Stomach (tissue), 4 donors: ENCODE results near the gene ASB9.
"Not testable (repeated sequence)": the region's sequence is repeated elsewhere in the genome, so short reads cannot be mapped to it uniquely, and the experiment has no call there.

Experiments used
- POLR2A ChIP-seq, 4 donors: fragments of 450-650 bp; IDR thresholded peaks; one replicate each; pipeline ENCODE4 v1.6.1; 2016; ENCODE audit warnings: antibody characterized with exemption in 4 of 4, control low read depth in 2 of 4, mild to moderate bottlenecking in 1 of 4, moderate library complexity in 1 of 4
- POLR2AphosphoS5 ChIP-seq, 3 donors: sonication (generic); formaldehyde crosslinking; IDR thresholded peaks; one replicate each; pipeline ENCODE4 v1.6.1; 2016; ENCODE audit warnings: antibody characterized with exemption in 3 of 3
- TF ChIP-seq, protein P1 (sequence below), 7 experiments: fragments of 450-650 bp in 4 of 7; fragments of 200-600 bp in 3 of 7; sonication (generic) in 3 of 7; IDR thresholded peaks; one replicate each; pipeline ENCODE4 v1.5.1; 2016 to 2019; ENCODE audit warnings: antibody characterized with exemption in 7 of 7, control low read depth in 2 of 7, mild to moderate bottlenecking in 1 of 7

DNA sequence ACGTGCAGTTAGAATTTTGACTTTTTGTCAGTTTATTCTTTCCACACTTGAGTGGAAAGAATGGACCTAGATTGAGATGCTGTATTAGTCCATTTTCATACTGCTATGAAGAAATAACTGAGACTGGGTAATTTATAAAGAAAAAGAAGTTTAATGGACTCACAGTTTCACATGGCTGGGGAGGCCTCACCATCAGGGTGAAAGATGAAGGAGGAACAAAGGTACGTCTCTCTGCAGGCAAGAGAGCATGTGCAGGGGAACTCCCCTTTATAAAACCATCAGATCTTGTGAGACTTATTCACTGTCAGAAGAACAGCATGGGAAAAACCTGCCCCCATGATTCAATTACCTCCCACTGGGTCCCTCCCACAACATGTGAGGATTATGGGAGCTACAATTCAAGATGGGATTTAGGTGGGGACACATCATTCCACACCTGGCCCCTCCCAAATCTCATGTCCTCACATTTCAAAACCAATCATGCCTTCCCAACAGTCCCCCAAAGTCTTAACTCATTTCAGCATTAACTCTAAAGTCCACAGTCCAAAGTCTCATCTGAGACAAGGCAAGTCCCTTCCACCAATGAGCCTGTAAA, 71.2 kb downstream of the ASB9 start:
- TF ChIP-seq, protein P1, sequence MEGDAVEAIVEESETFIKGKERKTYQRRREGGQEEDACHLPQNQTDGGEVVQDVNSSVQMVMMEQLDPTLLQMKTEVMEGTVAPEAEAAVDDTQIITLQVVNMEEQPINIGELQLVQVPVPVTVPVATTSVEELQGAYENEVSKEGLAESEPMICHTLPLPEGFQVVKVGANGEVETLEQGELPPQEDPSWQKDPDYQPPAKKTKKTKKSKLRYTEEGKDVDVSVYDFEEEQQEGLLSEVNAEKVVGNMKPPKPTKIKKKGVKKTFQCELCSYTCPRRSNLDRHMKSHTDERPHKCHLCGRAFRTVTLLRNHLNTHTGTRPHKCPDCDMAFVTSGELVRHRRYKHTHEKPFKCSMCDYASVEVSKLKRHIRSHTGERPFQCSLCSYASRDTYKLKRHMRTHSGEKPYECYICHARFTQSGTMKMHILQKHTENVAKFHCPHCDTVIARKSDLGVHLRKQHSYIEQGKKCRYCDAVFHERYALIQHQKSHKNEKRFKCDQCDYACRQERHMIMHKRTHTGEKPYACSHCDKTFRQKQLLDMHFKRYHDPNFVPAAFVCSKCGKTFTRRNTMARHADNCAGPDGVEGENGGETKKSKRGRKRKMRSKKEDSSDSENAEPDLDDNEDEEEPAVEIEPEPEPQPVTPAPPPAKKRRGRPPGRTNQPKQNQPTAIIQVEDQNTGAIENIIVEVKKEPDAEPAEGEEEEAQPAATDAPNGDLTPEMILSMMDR (IDR thresholded peaks at IDR 0.05) = not testable (repeated sequence)
- TF ChIP-seq POLR2A, POLR2AphosphoS5 (IDR thresholded peaks at IDR 0.05): not testable (repeated sequence)
